ENCODE data around the gene MBOAT1. TPM values are rescaled to one million over a fixed set of nuclear protein-coding genes. Genes with fewer than 3 reads are reported as not detected.
"Not testable (repeated sequence)": the region's sequence is repeated elsewhere in the genome, so short reads cannot be mapped to it uniquely, and the experiment has no call there.

Gene MBOAT1
- total RNA-seq, 1 donor from 2014 or later = 10.9 TPM

DNA sequence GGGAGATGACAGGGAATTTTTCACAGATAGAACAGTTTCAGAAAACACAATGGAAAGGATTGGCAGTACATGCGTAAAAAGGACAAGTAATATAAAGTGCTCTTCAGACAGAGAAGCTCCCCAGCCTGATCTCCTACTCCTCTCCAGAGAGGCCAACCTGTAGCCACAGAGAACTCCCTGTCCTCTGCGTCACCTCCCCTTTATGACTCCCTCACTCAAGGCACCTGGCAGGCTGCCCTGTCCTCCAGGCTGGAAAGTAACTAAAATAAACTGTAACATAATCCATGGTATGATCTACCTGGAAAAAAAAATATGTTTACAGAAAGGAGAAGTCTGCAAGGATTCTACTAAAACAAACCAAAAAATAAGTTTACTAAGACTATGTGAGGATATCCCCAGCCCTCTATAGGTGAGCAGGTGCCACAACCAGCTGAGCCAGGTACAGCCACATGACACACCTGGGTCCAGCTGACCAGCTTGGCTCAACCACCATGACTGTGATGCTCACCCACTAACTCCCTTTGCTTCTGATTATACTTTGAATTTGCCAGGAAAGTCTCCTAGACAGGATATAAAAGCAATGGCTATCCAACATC lies 29.2 kb downstream of the MBOAT1 start:
- no peak overlapping the region for H3K4me3 ChIP-seq (ENCODE audit: low read depth, low read length)
- TF ChIP-seq, protein P1, sequence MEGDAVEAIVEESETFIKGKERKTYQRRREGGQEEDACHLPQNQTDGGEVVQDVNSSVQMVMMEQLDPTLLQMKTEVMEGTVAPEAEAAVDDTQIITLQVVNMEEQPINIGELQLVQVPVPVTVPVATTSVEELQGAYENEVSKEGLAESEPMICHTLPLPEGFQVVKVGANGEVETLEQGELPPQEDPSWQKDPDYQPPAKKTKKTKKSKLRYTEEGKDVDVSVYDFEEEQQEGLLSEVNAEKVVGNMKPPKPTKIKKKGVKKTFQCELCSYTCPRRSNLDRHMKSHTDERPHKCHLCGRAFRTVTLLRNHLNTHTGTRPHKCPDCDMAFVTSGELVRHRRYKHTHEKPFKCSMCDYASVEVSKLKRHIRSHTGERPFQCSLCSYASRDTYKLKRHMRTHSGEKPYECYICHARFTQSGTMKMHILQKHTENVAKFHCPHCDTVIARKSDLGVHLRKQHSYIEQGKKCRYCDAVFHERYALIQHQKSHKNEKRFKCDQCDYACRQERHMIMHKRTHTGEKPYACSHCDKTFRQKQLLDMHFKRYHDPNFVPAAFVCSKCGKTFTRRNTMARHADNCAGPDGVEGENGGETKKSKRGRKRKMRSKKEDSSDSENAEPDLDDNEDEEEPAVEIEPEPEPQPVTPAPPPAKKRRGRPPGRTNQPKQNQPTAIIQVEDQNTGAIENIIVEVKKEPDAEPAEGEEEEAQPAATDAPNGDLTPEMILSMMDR (conservative IDR thresholded peaks at IDR 0.05; ENCODE audit: low read depth, low read length) = peak; percentile 7
- DNase-seq (ENCODE audit: low read depth) = no peak

DNA sequence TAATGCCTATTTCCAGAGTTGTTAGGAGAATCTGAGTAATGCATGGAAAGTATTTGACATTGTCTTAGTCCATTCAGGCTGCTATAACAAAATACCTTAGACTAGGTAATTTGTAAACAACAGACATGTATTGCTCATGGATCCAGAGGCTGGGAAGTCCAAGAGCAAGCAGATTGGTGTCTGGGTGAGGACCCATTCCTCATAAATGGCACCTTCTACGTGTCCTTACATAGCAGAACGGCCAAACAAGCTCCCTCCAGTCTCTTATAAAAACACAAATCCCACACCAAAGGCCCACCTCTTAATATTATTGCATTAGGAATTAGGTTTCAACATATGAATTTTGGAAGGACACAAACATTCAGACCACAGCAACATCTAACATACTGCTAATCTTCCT lies 30.2 kb downstream of the MBOAT1 start:
- TF ChIP-seq, protein P1 (conservative IDR thresholded peaks at IDR 0.05; ENCODE audit: low read depth, low read length) = no peak
- DNase-seq (ENCODE audit: low read depth) = no peak
- no peak overlapping the region for H3K4me3 ChIP-seq (ENCODE audit: low read depth, low read length)

DNA sequence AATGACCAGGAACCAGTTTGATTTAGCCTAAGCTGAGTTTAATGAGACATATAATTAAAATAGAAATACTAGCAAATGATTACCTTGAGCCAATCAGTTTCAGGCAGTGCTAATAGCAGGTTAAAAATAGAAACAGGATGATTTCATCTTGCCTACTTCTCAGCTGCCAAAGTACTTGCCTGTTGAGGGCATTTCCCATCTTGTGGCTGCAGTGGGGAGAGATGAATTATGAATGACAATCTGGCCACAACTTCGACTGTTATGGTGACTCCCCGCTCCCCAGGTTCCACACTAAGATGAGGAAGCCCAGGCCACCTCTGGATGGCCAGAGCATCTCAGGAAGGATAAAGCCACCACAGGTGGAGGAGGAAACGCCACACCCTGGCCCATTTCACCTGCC lies 31.3 kb downstream of the MBOAT1 start:
- TF ChIP-seq, protein P1 (conservative IDR thresholded peaks at IDR 0.05; ENCODE audit: low read depth, low read length) = no peak
- no peak overlapping the region for H3K4me3 ChIP-seq (ENCODE audit: low read depth, low read length)
- no peak for DNase-seq (ENCODE audit: low read depth)

DNA sequence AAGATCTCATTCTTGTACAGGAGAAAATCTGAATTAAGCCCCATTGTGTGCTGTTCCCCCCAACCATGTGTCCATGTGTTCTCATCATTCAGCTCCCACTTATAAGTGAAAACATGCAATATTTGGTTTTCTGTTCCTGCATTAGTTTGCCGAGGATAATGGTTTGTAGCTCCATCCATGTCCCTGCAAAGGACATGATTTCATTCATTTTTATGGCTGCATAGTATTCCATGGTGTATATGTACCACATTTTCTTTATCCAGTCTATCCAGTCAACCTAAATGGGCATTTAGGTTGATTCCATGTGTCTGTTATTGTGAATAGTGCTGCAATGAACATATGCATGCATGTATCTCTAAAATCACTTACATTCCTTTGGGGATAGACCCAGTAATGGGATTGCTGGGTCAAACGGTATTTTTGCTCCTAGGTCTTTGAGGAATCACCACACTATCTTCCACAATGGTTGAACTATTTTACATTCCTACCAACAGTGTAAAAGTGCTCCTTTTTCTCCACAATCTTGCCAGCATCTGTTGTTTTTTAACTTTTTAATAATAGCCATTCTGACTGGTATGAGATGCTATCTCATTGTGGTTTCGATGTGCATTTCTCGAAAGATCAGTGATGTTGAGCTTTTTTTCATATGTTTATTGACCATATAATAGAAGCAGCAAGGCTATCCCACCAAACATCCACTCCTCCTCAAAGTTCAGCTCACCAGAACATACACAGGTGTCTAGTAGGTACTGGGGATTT lies 32.8 kb downstream of the MBOAT1 start:
- not testable (repeated sequence) for H3K4me3 ChIP-seq (ENCODE audit: low read depth, low read length); DNase-seq (ENCODE audit: low read depth)

DNA sequence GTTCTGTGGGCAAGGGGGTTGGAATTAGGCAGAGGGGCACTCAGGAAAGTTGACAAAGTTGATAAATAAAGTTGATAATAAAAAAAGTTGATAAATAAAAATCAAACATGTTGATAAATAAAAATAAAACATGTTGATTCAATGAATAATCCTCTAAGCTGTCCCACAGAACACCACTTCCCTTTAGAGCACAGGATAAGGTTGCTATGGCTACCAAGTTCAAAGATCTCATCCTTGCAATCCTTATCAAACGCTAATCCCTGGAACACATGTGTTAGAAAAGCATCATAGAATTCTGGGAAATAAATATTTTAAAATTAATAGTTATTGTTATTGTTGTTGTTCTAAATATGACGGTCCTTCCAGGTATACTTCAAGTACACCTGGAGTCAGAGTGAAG lies 33.9 kb downstream of the MBOAT1 start:
- TF ChIP-seq, protein P1 (conservative IDR thresholded peaks at IDR 0.05; ENCODE audit: low read depth, low read length) = no peak
- no peak overlapping the region for H3K4me3 ChIP-seq (ENCODE audit: low read depth, low read length)
- DNase-seq (ENCODE audit: low read depth) = no peak

DNA sequence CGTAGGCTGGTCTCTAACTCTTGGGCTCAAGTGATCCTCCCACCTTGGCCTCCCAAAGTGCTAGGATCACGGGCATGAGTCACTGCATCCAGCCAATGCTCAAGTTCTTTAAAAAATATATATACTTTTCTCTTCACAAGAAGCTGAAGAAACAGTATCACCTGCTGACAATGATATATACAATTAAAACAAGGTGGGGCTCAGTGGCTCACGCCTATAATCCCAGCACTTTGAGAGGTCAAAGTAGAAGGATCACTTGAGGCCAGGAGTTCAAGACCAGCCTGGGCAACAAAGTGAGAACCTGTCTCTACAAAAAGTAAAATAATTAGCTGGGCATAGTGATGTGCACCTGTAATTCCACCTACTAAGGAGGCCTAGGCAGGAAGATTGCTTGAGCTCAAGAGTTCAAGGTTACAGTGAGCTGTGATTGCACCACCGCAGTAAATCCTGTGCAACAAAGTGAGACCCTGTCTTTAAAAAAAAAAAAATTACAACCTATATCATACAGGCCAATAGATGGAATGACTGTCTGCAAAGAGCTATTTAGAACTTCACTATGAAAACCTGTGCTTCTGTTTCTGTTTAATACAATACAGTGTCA lies 36.4 kb downstream of the MBOAT1 start:
- TF ChIP-seq, protein P1 (conservative IDR thresholded peaks at IDR 0.05; ENCODE audit: low read depth, low read length) = no peak
- no peak overlapping the region for H3K4me3 ChIP-seq (ENCODE audit: low read depth, low read length)
- DNase-seq (ENCODE audit: low read depth) = no peak

DNA sequence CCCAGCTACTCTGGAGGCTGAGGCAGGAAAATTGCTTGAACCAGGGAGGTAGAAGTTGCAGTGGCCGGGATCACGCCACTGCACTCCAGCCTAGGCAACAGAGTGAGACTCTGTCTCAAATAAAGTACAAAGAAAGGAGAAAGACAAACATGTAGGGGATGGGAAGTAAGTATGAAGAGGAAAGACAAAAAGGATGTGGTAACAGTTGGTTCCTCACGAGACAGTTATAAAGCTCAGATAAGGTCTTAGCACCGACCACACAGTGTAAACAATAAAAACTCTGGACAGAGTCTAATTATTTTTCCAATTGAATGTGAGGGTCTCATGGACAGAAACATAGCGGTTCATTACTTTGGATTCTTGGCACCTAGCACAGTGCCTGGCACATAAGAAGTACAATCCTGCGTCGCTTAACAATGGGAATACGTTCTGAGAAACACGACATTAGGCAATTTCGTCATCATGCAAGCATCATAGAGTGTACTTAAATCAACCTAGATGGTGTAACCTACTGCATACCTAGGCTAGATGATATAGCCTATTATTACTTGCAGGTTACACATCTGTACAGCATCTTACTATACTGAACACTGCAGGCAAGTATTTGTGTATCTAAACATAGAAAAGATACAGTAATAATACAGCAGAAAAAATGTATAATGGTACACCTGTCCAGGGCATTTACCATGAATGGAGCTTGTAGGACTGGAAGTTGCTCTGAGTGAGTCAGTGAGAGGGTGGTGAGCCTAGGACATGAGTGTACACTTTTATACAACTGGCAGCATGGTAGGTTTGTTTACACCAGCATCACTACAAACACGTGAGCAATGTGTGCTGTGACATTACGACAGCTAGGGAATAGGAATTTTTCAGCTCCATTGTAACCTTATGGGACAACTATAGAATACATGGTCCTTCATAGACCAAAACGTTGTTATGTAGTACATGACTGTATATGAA lies 38.2 kb downstream of the MBOAT1 start:
- DNase-seq (ENCODE audit: low read depth) = no peak
- TF ChIP-seq, protein P1 (conservative IDR thresholded peaks at IDR 0.05; ENCODE audit: low read depth, low read length) = no peak
- H3K4me3 ChIP-seq (ENCODE audit: low read depth, low read length) = no peak overlapping the region

All from epithelial cell of proximal tubule (primary cell).